IPS DF 6.9 (cell line): ENCODE results near the gene IL20RB.

Source experiments
- DNase-seq: peaks from one replicate; pipeline ENCODE4 v3.0.0-alpha.2; 2013; ENCODE audit warnings: low read depth, low spot score
- H3K27ac ChIP-seq: one replicate; pipeline ENCODE4 v1.5.1; 2013; ENCODE audit warnings: low read length, control low read depth
- H3K27me3 ChIP-seq: 2 replicates; pipeline ENCODE4 v1.6.1; 2013; ENCODE audit warnings: mild to moderate bottlenecking, low read length; ENCODE audit not compliant: control insufficient read depth, insufficient read depth
- H3K36me3 ChIP-seq: 2 replicates; pipeline ENCODE4 v1.6.1; 2013; ENCODE audit warnings: low read length; ENCODE audit not compliant: control insufficient read depth, insufficient read depth
- H3K4me1 ChIP-seq: 2 replicates; pipeline ENCODE4 v1.6.1; 2013; ENCODE audit warnings: low read length; ENCODE audit not compliant: control insufficient read depth, insufficient read depth
- H3K4me3 ChIP-seq: 2 replicates; pipeline ENCODE4 v1.5.1; 2013; ENCODE audit warnings: mild to moderate bottlenecking, low read length
- H3K9me3 ChIP-seq: 2 replicates; pipeline ENCODE4 v1.6.1; 2013; ENCODE audit warnings: low read length, inconsistent platforms; ENCODE audit not compliant: control insufficient read depth, insufficient read depth
- WGBS: extraction: QIAGEN DNeasy Blood & Tissue Kit; methylation state at CpG from one replicate; pipeline ENCODE4 v1.1.7; 2013; ENCODE audit warnings: mixed read lengths, missing lambda C conversion rate; ENCODE audit not compliant: insufficient read length, insufficient coverage; 5-methylcytosine and 5-hydroxymethylcytosine counted together

The IL20RB gene

DNA sequence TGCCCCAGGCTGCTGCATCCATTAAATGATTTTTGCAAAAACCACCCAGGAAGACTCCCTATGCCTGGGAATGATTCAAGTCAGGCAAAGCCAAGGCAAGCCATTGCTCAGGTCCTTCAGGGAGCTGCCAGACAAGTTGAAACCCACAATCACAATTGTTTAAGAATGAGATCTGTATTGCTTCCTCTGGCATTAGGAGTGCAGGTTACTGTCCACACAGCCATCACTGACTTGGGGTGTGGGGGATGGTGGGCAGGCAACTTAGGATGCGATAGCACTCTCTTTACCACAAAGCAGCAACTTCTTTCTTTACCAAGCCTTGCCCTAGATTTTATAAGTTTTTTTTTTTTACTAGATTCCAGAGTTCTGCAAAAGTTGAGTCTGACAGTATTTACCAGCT lies 15.0 kb upstream of the IL20RB start:
- WGBS, result no CpG with 5 or more reads among the region's 1 CpG
- DNase-seq, result no peak
- no peak overlapping the region for H3K4me3 ChIP-seq
- H3K4me1 ChIP-seq, result peaks cover 6% of the 10 kb centered on the region; the same call in 1 of the 2 replicates
- peaks cover 2% of the 10 kb centered on the region; the same call in 1 of the 2 replicates for H3K36me3 ChIP-seq
- no peaks in the 10 kb centered on the region for H3K9me3 ChIP-seq
- no peak overlapping the region for H3K27ac ChIP-seq
- no peaks in the 10 kb centered on the region for H3K27me3 ChIP-seq

DNA sequence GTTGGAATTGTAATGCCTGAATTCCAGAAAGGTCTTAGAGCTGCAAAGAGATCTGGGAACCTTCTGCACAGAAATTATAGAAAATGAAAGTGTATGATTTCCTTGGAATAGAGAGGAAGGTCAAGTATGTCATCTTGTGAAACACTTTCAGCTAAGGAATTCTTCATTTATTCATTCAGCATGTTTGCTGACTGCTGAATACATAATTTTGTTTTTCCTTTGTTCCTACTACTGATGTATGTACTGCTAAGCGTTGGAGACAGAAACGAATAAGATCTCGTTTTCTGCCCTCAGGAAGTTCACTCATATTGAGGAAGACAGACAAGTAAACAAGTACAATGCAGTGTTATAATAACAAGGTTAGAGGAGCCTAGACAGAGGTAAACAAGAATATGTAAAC lies 14.3 kb upstream of the IL20RB start:
- Histone ChIP-seq H3K27ac (no peak overlapping the region), H3K27me3 (no peaks in the 10 kb centered on the region), H3K36me3 (peaks cover 2% of the 10 kb centered on the region; the same call in 1 of the 2 replicates), H3K9me3 (no peaks in the 10 kb centered on the region), H3K4me1 (peaks cover 6% of the 10 kb centered on the region; the same call in 1 of the 2 replicates), H3K4me3 (no peak overlapping the region)
- no peak for DNase-seq
- no CpG with 5 or more reads among the region's 3 CpGs for WGBS

DNA sequence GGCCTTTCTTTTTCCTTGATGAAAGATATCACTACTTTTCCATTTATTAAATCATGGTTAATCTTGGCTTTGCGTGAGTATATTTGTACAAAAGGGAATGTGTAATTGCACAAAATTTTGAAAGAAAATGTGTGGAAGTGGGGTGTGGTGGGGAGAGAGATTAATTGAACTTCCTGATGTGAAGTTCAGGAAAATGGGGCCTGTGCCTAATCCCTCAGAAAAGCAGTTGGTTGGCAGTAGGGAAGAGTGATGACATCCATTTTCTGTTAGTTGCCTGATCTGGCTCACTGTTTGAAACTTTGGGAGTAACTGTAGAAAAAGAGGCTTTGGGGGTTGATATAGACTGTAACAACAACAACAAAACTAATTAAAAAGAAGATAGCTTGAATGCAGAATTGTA lies 10.8 kb upstream of the IL20RB start:
- 100% methylated on average over 1 of the region's 1 CpG for WGBS
- H3K36me3 ChIP-seq, result peaks cover 2% of the 10 kb centered on the region; the same call in 1 of the 2 replicates
- H3K27ac ChIP-seq, result no peak overlapping the region
- peaks cover 6% of the 10 kb centered on the region; the same call in 1 of the 2 replicates for H3K4me1 ChIP-seq
- no peak overlapping the region for H3K4me3 ChIP-seq
- H3K9me3 ChIP-seq, result no peaks in the 10 kb centered on the region
- no peaks in the 10 kb centered on the region for H3K27me3 ChIP-seq
- no peak for DNase-seq

DNA sequence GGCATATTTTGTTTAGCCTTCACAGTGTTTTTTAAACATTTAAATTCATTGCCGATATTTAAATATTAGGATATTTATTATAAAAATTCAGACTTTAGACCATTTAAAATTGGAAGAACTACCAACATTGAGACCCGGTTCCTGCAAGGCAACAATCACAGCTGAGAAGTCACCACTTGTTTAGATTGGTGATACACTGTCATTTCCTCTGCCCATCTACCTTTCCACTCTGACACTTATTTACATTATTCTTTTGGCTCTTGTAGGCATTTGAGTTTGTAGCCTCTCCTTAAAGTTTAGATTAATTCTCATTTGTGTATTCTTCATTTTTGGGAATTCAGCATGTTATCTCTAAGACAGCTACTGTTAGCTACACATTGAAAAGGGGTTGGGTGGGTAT lies 10.3 kb upstream of the IL20RB start:
- Histone ChIP-seq H3K4me1 (peaks cover 4% of the 10 kb centered on the region; the same call in 1 of the 2 replicates), H3K9me3 (no peaks in the 10 kb centered on the region), H3K27ac (no peak overlapping the region), H3K4me3 (no peak overlapping the region), H3K27me3 (no peaks in the 10 kb centered on the region), H3K36me3 (peaks cover 2% of the 10 kb centered on the region; the same call in 1 of the 2 replicates)
- no CpG with 5 or more reads among the region's 2 CpGs for WGBS
- DNase-seq, result no peak

DNA sequence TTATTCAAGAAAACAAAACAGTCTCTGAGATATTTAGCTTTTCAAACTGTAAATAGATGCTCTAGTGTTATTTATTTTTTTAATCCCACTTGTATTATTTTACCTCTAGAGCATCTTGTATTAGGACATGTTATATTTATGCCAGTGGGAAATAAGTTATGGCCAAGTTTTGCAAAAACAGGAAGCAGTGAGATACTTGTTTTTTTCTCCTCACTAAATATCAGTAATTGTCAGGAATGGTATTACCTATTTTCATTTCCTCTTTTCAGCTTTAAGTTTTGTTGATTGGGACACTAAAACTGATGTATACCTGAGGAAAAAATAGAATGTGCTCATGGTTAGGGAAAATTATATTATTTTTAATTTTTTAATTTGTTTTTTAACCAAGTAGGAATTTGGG lies 8.6 kb upstream of the IL20RB start:
- peaks cover 2% of the 10 kb centered on the region; the same call in 1 of the 2 replicates for H3K36me3 ChIP-seq
- no peak overlapping the region for H3K27ac ChIP-seq
- no peaks in the 10 kb centered on the region for H3K27me3 ChIP-seq
- DNase-seq, result no peak
- no peaks in the 10 kb centered on the region for H3K9me3 ChIP-seq
- no peaks in the 10 kb centered on the region for H3K4me1 ChIP-seq
- no peak overlapping the region for H3K4me3 ChIP-seq

DNA sequence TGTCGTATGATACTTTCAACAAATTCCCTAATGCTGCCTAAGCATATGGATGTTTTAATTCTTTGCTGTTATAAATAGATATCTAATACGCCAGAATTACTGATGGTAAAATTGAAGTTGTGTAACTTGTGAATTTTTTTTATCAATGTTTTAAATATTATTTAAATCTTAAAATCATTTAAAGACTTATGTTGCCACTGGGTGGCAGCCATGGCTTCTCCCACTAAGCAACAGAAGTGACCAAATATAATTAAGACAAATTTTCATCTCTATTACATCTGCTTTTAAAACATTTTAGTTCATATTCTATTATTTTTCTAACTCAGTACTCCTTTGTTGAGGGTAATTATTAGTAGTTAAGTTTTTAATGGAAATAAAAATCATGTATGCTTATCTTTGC lies 8.1 kb upstream of the IL20RB start:
- Histone ChIP-seq H3K27ac (no peak overlapping the region), H3K9me3 (no peaks in the 10 kb centered on the region), H3K36me3 (peaks cover 2% of the 10 kb centered on the region; the same call in 1 of the 2 replicates), H3K27me3 (no peaks in the 10 kb centered on the region), H3K4me3 (no peak overlapping the region), H3K4me1 (no peaks in the 10 kb centered on the region)
- DNase-seq, result no peak
- no CpG with 5 or more reads among the region's 2 CpGs for WGBS

DNA sequence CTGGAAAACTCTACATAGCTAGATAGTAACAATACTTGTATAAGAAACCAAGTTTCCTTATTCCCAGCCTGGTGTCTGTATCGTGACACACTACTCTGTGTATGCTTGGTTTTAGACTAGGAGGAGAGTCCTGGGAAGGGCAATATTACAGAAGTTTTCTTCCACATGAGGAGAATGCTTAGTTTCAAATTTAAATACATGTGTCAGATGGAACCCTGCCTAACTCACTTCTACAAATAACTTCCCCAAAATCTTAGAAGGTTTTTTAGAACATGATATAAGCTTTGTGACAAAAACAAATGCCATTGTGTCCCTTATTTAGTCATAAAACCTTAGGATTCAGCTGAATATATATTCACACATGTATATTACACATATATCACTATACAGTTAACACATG lies 7.2 kb upstream of the IL20RB start:
- no peak overlapping the region for H3K4me3 ChIP-seq
- peaks cover 2% of the 10 kb centered on the region; the same call in 1 of the 2 replicates for H3K4me1 ChIP-seq
- no peak overlapping the region for H3K27ac ChIP-seq
- no peaks in the 10 kb centered on the region for H3K27me3 ChIP-seq
- WGBS, result no CpG with 5 or more reads among the region's 1 CpG
- no peak for DNase-seq
- H3K9me3 ChIP-seq, result no peaks in the 10 kb centered on the region
- H3K36me3 ChIP-seq, result peaks cover under 1% of the 10 kb centered on the region; the same call in 1 of the 2 replicates

DNA sequence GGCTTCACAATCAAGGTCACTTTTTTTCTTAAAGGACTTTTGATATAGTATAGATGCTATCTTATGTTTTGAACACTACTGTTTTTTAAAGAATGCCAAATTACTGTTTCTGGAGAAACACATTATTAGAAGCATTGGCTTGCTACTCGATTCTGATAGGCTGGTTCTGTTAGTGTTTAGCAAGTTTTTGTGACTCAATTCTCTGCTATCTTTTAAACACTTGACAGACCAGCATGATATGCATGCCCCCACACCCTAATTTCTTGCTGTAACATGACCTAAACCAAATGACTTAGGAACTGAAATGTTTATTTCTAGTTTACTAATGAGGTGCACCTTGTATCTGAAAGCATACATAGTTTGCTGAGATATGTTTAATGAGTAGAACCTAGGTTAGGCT lies 5.5 kb upstream of the IL20RB start:
- no peak overlapping the region for H3K27ac ChIP-seq
- no peak overlapping the region for H3K4me3 ChIP-seq
- H3K9me3 ChIP-seq, result no peaks in the 10 kb centered on the region
- no peak for DNase-seq
- no CpG with 5 or more reads among the region's 1 CpG for WGBS
- no peaks in the 10 kb centered on the region for H3K27me3 ChIP-seq
- peaks cover 2% of the 10 kb centered on the region; the same call in 1 of the 2 replicates for H3K4me1 ChIP-seq
- no peaks in the 10 kb centered on the region for H3K36me3 ChIP-seq

DNA sequence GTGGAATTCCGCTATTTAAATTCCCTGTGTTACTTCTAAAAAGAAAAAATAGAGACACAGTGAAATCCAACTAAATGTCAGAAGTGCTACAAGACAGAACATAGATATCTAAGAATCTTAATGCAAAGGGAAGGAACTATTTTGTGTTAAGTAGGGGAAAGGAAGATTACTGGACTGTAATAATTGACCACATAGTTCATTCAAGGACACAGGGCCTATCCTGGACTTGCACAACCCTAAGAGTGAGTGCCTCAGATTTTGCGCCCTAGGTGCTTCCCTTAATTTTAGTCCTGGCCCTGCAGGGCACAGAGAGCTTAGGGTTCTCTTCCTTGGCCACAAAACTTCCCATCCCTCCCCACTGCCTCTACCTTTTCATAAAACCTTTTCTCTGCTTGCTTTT lies 3.5 kb upstream of the IL20RB start:
- peaks cover 2% of the 10 kb centered on the region; the same call in 1 of the 2 replicates for H3K4me1 ChIP-seq
- no CpG with 5 or more reads among the region's 2 CpGs for WGBS
- DNase-seq, result no peak
- no peaks in the 10 kb centered on the region for H3K27me3 ChIP-seq
- H3K9me3 ChIP-seq, result no peaks in the 10 kb centered on the region
- H3K27ac ChIP-seq, result no peak overlapping the region
- H3K36me3 ChIP-seq, result no peaks in the 10 kb centered on the region
- H3K4me3 ChIP-seq, result no peak overlapping the region

DNA sequence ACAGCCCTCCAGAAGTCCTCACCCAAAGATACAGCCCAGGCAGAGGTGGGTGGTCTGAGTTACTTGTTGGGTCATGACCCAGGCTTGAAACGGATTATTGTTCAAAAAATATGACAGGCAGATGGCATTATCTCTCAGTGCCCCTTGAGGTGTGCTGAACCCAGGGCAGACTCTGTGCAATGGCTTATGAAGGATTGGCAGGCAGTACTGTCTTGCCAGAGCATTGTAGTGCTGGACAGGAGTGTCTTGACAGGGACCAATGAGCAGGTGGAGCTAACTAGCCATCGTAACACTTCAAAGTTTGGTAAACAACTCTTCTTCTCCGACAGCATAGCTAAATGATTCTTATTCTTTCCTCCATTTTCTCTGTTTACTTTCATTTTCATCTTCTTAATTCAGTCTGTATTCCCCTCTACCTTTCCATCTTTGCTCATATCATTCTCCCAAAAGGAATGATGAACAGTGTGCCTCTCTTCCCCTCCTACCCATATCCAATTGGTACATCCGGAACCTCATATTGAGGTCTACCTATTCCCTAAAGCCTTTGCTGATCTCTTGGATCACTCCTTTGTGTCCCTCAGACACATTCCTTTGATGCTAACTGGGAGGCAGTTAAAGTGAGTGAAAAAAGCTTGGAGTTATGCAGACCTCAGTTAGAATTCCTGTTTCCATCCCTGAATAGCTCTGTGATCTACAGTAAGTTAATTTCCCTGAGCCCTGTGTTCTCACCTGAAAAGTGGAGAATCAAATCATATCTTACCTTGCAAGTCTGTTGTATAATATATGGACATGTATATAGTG lies 2.6 kb upstream of the IL20RB start:
- Histone ChIP-seq H3K9me3 (no peaks in the 10 kb centered on the region), H3K27me3 (no peaks in the 10 kb centered on the region), H3K36me3 (no peaks in the 10 kb centered on the region), H3K4me3 (no peak overlapping the region), H3K4me1 (peaks cover 2% of the 10 kb centered on the region; the same call in 1 of the 2 replicates), H3K27ac (no peak overlapping the region)
- DNase-seq, result no peak
- WGBS, result no CpG with 5 or more reads among the region's 4 CpGs

DNA sequence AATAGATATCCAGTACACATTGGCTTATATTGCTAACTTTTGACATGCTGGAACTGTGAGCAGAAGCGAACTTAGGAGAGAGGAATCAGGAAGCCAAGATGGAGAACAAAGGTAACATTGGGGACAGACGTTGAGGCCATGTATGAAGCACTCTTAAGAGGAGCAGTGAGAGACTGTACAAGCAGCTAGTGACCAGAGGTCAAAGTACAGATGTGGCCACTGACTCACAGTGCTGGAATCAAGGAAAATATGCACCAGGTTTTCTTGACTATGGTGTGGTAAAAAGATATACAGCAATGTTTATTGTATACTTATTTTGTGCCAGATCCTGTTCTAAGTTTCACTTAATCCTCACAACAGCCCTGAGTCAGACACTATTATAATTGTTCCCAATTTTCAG lies 2.0 kb upstream of the IL20RB start:
- H3K4me1 ChIP-seq, result peaks cover 2% of the 10 kb centered on the region; the same call in 1 of the 2 replicates
- H3K4me3 ChIP-seq, result no peak overlapping the region
- no peaks in the 10 kb centered on the region for H3K27me3 ChIP-seq
- H3K9me3 ChIP-seq, result no peaks in the 10 kb centered on the region
- no peak for DNase-seq
- no CpG with 5 or more reads among the region's 2 CpGs for WGBS
- no peak overlapping the region for H3K27ac ChIP-seq
- no peaks in the 10 kb centered on the region for H3K36me3 ChIP-seq
